RKO (cell line): ENCODE data around the gene HIRA.
"Not testable (repeated sequence)": the region's sequence is repeated elsewhere in the genome, so short reads cannot be mapped to it uniquely, and the experiment has no call there.

Source experiments
- DNase-seq: peaks from one replicate; pipeline ENCODE4 v3.0.0-alpha.2; 2016; ENCODE audit warnings: low spot score

The HIRA gene

GRCh38 chr22:19323420-19323819 lies 108.1 kb downstream of the HIRA start:
- DNase-seq = not testable (repeated sequence)

DNA sequence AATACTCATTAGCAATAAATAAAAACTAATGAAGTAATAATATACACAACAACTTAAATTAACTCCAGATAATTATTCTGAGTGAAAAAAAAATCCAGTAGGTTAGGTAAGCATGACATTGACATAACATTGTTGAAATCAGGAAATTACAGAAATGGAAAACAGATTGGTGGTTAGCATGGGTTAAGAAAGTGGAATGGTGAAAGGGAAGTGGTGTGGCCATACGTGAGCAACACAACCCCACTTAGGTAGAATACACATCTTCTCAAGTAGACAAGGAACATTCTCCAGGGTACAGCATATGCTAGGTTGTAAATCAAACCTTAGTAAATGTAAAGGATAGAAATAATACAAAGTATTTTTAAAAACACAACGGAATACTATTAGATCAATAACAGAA lies 109.8 kb downstream of the HIRA start:
- DNase-seq = no peak

DNA sequence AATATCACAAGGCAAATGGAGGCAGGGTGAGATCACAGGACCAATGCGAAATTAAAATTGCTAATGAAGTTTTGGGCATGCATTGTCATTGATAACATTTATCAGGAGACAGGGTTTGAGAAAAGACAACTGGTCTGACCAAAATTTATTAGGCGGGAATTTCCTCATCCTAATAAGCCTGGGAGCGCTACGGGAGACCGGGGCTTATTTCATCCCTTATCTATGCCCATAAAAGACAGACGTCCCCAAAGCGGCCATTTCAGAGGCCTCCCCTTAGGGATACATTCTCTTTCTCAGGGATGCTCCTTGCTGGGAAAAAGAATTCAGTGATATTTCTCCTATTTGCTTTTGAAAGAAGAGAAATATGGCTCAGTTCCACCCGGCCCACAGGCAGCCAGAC lies 111.4 kb downstream of the HIRA start:
- not testable (repeated sequence) for DNase-seq

GRCh38 chr22:19319281-19319680 lies 112.3 kb downstream of the HIRA start:
- no peak for DNase-seq

GRCh38 chr22:19317865-19318264 lies 113.7 kb downstream of the HIRA start:
- DNase-seq = no peak

DNA sequence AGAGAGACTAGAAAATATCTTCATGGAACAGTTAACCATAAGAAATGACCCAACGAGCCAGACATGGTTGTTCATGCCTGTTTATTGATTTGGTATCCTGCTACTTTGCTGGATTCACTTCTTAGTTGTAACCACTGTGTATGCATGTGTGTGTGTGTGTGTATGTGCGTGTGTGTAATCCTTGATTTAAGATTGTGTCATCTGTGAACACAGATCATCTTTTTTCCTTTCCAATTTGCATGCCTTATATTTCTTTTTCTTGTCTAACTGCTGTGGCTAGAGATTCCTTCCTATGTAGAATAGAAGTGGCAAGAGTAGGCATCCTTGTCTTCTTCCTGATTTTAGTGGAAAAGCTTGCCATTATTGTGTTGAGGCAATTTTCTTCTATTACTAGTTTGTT lies 123.7 kb downstream of the HIRA start:
- DNase-seq = no peak

GRCh38 chr22:19306535-19306934 lies 125.0 kb downstream of the HIRA start:
- DNase-seq = not testable (repeated sequence)

GRCh38 chr22:19304547-19304946 lies 127.0 kb downstream of the HIRA start:
- no peak for DNase-seq

DNA sequence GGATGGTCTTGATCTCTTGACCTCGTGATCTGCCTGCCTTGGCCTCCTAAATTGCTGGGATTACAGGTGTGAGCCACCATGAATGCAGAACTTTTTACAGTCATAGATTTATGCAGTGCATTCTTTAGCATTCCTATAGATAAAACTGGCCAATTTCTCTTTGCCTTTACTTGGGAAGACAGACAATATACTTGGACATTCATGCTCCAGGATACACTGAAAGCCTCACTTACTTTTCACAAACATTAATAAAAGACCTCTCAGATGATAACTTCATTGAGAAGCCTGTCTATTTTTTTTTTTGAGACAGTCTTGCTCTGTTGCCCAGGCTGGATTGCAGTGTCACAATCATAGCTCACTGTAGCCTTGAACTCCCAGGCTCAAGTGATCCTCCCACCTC lies 127.7 kb downstream of the HIRA start:
- DNase-seq = no peak

DNA sequence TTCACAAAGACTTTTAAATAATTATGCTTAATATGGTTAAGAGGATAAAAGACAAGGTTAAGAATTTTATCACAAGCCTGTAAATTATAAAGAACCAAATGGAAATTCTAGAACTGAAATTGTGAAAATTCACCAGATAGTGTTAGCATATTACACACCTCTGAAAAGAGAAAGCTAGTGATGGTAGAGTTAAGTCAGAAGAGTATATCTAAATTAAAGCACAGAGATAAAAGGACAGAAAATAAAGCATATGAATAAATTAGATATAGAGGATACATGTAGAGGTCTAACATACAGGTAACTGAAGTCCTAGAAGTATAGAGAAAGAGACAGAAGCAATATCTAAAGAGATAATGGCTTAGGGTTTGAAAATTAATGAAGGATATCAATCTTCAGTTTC lies 135.8 kb downstream of the HIRA start:
- DNase-seq = no peak

DNA sequence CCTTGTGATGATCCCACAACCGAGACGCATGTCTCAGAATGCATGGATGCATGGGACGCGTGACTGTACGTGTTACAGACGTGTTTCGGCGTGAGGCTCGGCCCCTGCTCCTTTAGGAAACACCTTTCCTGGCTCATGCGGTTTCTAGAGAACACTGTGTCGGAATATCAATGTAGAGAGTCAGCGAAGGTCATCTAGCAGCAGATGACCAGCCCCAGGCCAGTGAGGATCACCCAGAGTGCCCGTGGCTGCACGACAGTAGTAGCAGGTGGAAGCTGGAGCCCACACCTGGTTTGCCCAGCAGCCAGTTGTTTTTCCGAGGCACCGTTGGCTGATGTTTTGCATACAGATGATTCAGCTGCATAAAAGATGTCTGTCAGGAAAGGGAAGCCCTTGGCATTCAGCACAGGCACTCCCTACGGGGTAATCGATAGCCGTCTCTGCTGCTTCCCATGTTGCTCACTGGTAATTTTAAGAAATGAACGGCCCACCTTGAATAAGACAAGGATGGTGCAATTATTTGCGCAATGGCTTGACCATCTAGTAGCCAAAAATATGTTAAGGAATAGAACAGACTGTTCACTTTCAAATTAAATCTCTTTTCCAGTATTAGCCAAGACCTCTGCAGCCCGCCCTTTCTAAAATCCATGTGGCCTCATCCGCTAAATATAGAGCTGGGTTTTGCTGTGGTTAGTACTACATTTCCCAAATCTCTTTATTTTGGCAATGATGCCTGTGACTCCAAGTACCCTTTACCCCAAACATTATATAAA lies 138.9 kb downstream of the HIRA start:
- DNase-seq = no peak

- peak; percentile 77 for DNase-seq
Observed at GRCh38 chr22:19291580-19292457, 139.7 kb downstream of the HIRA start, which contains the start of gene CLTCL1. Gene CLTCL1, minus strand, starts transcription at chr22:19291719. Its CDS starts 78 bp downstream, at chr22:19291641.

GRCh38 chr22:19291218-19291579 lies 140.3 kb downstream of the HIRA start:
- DNase-seq = peak; percentile 54

- peak; percentile 29 for DNase-seq
Observed at GRCh38 chr22:19290400-19291217, 140.9 kb downstream of the HIRA start.

GRCh38 chr22:19289475-19290161 lies 141.9 kb downstream of the HIRA start:
- peak; percentile 28 for DNase-seq

- peak; percentile 54 for DNase-seq
Observed at GRCh38 chr22:19287889-19288288, 143.6 kb downstream of the HIRA start.

- DNase-seq = no peak
Observed at GRCh38 chr22:19287076-19287707, 144.3 kb downstream of the HIRA start.

GRCh38 chr22:19285831-19286230 lies 145.7 kb downstream of the HIRA start:
- DNase-seq = no peak
